OCI-LY7 (cell line): Measurements from ENCODE around the gene C1orf87.

ENCODE experiments used
- EZH2phosphoT487 ChIP-seq: fragments of 200-600 bp; sonication (generic); IDR thresholded peaks from 2 replicates; pipeline ENCODE4 v1.6.1; 2018; ENCODE audit warnings: low read depth, borderline replicate concordance, mild to moderate bottlenecking, mixed run types, antibody characterized with exemption, low read length, moderate library complexity, mixed read lengths
- TF ChIP-seq, protein P1 (sequence below): fragments of 200-600 bp; sonication (generic); conservative IDR thresholded peaks from 2 replicates; pipeline ENCODE4 v1.5.1; 2014; ENCODE audit warnings: mild to moderate bottlenecking, antibody characterized with exemption, low read length, moderate library complexity, mixed read lengths

DNA sequence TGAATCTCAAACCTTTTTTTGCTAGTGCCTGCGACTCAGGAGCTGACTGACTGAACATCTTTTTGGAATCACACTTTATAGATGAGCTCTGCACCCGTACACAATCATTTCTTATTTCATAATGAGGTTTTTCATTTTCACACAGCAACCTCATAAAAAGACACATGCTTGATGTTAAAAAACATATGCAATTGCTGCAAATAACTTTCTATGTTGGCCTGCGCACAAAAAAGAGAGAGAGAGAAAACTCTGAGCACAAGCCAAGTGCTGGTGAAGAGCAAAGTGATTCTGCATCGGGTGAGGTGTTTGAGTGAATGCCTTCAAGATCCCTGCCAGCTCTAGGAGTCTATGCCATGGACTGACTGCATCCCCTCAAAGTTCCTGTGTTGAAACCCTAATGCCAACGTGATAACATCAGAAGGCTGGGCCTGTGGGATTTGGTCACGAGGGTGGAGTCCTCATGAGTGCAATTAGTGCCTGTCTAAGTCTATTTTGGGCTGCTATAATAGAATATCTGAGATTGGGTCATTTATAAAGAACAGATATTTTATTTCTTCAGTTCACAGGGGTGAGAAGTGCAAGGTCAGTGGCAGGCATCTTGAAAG is 36.6 kb downstream of the C1orf87 start:
- TF ChIP-seq, protein P1, sequence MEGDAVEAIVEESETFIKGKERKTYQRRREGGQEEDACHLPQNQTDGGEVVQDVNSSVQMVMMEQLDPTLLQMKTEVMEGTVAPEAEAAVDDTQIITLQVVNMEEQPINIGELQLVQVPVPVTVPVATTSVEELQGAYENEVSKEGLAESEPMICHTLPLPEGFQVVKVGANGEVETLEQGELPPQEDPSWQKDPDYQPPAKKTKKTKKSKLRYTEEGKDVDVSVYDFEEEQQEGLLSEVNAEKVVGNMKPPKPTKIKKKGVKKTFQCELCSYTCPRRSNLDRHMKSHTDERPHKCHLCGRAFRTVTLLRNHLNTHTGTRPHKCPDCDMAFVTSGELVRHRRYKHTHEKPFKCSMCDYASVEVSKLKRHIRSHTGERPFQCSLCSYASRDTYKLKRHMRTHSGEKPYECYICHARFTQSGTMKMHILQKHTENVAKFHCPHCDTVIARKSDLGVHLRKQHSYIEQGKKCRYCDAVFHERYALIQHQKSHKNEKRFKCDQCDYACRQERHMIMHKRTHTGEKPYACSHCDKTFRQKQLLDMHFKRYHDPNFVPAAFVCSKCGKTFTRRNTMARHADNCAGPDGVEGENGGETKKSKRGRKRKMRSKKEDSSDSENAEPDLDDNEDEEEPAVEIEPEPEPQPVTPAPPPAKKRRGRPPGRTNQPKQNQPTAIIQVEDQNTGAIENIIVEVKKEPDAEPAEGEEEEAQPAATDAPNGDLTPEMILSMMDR, result no peak
- no peak for TF ChIP-seq EZH2phosphoT487
